ENCODE results near the gene MAPT.

Gene MAPT

DNA sequence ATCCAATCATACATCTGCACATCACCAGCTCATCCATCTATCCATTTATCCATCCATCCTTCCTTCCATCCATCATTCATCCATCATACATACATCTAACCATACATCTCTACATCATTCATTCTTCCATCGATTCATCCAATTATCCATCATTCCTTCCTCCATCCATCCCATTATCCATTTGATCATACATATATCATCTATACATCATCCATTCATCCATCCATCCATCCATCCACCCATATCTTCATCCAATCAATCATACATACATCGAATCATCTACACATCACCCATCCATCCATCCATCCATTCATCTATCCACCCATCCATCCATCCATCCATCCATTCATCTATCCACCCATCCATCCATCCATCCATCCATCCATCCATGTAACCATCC is 75.4 kb downstream of the MAPT start:
- DNase-seq (ENCODE audit: low read depth in 2 of 2, low spot score in 1 of 2), result no peak

GRCh38 chr17:45970659-45971058 is 76.3 kb downstream of the MAPT start:
- no peak for DNase-seq (ENCODE audit: low read depth in 2 of 2, low spot score in 1 of 2)

DNA sequence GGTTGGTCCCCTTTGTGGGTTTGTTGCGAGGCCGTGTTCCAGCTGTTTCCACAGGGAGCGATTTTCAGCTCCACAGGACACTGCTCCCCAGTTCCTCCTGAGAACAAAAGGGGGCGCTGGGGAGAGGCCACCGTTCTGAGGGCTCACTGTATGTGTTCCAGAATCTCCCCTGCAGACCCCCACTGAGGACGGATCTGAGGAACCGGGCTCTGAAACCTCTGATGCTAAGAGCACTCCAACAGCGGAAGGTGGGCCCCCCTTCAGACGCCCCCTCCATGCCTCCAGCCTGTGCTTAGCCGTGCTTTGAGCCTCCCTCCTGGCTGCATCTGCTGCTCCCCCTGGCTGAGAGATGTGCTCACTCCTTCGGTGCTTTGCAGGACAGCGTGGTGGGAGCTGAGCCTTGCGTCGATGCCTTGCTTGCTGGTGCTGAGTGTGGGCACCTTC is 77.4 kb downstream of the MAPT start:
- no peak for DNase-seq (ENCODE audit: low read depth in 2 of 2, low spot score in 1 of 2)

DNA sequence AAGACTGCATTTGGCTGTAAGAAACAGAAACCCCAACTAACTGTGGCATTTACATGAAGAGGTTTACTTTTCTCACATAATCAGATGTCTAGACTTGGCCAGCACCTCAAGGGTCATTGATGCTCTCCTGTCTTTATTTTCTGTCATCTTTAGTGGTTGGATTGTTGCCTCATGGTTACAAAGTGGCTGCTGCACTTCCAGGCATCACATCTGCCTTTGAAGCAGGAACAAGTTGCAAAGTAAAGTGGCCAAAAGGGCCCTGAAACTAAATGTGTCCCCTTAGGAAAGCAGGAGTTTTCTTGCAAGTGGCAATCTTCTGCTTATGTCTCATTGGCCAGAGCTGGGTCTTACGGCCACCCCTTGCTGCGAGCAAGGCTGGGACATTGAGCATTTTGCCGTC is 78.2 kb downstream of the MAPT start:
- DNase-seq (ENCODE audit: low read depth in 2 of 2, low spot score in 1 of 2), result no peak

GRCh38 chr17:45973099-45973780 is 78.9 kb downstream of the MAPT start:
- DNase-seq (ENCODE audit: low read depth in 2 of 2, low spot score in 1 of 2), result no peak

DNA sequence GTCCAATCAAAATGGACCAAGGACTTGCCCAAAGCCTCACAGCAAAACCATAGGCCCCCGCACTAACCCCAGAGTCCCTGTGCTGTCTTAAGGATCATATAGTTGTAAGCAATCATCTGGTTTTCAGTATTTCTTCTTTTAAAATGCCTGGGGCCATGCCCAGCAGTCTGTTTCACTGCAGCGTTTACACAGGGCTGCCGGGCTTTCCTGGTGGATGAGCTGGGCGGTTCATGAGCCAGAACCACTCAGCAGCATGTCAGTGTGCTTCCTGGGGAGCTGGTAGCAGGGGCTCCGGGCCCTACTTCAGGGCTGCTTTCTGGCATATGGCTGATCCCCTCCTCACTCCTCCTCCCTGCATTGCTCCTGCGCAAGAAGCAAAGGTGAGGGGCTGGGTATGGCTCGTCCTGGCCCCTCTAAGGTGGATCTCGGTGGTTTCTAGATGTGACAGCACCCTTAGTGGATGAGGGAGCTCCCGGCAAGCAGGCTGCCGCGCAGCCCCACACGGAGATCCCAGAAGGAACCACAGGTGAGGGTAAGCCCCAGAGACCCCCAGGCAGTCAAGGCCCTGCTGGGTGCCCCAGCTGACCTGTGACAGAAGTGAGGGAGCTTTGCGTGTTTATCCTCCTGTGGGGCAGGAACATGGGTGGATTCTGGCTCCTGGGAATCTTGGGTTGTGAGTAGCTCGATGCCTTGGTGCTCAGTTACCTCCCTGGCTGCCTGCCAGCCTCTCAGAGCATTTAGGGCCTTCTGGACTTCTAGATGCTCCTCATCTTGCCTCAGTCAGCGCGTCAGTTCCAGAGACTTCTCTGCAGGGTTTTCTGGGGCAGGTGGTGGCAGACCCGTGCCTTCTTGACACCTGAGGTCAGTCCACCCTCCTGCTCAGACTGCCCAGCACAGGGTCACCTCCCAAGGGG is 79.8 kb downstream of the MAPT start:
- DNase-seq (ENCODE audit: low read depth in 2 of 2, low spot score in 1 of 2), result no peak

DNA sequence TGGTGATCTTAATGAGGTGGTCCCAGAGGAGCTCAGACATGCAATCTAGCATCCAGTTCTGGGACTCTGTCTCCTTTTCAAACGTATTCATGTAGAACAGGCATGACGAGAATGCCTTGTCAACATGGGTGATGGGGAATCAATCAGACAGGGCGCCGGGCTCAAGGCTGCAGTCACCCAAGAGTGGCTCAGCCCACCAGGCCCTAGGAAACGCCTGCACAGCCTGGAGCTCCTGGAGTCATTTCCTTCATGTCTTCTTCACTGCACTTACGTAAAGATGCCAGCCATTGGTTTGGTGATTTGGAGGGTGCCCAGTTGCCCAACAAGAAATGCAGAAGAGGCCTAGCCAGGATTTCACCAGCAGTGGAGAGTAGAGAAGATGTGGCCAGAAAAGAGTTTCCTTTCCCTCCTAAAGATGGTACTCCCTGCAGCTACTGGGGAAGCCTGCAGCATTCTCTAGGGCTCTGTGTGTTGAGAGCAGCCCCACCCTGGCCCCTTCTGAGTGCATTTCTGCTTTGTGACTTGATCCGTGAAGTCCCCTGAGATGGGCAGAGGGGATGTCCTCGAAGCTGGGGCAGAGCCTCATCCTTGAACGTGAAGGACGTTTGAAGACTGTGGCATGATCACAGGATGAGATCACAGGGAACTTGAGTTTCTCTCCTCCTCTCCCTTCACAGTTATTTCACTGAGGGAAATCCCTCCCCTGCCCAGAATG is 80.7 kb downstream of the MAPT start:
- DNase-seq (ENCODE audit: low read depth in 2 of 2, low spot score in 1 of 2), result no peak

- DNase-seq (ENCODE audit: low read depth in 2 of 2, low spot score in 1 of 2), result no peak
Observed at GRCh38 chr17:45975640-45976295, 81.4 kb downstream of the MAPT start.

DNA sequence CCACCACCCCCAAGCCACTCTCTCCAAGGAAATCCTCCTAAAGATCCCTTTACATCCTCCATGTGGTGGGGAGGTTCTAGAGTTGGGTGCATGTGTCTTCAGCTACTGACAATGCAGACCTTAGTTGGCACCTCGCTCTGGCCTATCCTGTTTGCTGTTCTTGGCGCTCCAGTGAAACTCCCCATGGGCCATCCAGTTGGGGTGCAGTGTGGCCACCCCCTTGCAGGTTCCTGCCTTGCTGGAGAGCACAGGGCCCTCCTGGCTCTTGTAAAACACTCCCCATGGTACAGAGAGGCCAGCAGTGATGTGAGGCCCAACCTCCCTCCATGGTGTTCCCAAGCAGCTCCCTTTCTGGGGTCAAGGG is 82.0 kb downstream of the MAPT start:
- DNase-seq (ENCODE audit: low read depth in 2 of 2, low spot score in 1 of 2), result no peak

GRCh38 chr17:45976755-45977505 is 82.6 kb downstream of the MAPT start:
- no peak for DNase-seq (ENCODE audit: low read depth in 2 of 2, low spot score in 1 of 2)

- DNase-seq (ENCODE audit: low read depth in 2 of 2, low spot score in 1 of 2), result no peak
Observed at GRCh38 chr17:45977506-45977824, 83.1 kb downstream of the MAPT start.

DNA sequence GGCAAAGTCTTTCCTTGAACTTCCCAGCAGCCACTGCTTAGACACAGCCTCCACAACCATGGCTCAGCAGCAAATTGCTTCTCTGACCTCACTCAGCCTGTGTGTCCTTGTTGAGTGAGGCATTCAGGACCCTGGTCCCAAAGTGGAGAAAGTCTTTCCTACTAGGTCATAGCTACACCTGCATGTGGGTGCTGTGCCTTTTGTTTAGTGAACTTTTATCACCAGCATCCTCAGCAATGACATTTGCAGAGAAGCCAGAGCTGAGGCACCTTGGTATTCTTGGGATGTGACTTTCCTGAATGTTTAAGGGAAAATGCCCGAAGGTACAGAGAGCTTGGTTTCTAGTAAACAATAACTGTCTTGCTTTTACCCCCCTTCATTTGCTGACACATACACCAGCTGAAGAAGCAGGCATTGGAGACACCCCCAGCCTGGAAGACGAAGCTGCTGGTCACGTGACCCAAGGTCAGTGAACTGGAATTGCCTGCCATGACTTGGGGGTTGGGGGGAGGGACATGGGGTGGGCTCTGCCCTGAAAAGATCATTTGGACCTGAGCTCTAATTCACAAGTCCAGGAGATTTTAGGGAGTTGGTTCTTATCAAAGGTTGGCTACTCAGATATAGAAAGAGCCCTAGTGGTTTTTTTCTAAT is 83.7 kb downstream of the MAPT start:
- no peak for DNase-seq (ENCODE audit: low read depth in 2 of 2, low spot score in 1 of 2)

DNA sequence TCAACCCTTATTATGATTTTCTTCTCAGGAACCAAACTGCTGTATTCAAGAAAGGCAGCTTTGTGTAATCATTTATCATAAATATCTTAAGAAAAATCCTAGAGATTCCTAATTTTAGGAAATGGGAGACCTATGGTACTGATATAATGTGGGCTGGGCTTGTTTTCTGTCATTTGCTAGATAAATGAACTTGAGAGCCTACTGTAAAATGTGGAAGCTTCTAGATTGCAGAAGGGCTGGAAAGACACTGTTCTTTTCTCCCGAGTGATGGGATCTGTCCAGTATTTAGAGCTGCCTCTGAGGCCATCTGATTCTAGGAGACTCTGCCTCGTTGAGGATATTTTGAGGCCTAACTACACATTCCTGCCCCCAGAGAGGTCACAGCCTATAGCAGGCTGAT is 84.8 kb downstream of the MAPT start:
- DNase-seq (ENCODE audit: low read depth in 2 of 2, low spot score in 1 of 2), result no peak

DNA sequence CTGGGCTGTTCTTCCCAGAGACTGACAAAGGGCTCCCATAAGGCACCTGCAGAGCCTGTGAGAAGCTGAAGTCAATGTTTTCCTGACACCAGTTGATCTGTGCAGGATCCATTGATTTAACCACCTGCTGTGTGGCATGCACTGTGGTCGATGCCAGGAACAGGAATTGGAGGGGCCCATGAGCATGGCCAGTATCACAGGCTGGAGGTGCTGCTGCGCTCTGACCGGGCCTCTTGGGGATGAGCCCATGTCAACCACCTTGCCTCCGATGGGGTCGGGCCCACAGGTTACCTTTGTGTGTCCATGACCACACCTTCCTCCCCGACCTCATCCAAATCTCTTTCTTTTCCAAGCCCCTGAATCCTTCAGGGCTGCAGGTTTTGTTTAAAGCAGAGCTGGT is 86.5 kb downstream of the MAPT start:
- DNase-seq (ENCODE audit: low read depth in 2 of 2, low spot score in 1 of 2), result no peak

DNA sequence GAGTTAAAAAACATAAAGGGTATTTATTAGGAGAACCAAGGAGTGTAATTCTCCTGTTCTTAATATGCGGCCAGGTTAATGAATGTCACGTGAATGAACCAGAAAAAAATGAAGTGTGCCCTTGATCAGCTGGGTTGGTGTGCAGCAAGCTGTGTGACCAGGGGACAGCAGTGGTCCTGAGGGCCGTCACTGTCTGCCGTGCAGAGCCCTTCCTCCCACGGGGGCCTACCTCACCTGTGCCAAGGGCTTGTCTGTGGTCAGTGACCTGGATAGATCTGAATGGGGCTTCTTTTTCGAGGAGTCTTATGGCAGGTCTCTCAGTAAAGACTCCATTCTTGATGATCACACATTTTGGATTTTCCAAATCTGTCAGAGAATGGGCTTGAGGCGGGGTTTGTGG is 87.0 kb downstream of the MAPT start:
- DNase-seq (ENCODE audit: low read depth in 2 of 2, low spot score in 1 of 2), result no peak

DNA sequence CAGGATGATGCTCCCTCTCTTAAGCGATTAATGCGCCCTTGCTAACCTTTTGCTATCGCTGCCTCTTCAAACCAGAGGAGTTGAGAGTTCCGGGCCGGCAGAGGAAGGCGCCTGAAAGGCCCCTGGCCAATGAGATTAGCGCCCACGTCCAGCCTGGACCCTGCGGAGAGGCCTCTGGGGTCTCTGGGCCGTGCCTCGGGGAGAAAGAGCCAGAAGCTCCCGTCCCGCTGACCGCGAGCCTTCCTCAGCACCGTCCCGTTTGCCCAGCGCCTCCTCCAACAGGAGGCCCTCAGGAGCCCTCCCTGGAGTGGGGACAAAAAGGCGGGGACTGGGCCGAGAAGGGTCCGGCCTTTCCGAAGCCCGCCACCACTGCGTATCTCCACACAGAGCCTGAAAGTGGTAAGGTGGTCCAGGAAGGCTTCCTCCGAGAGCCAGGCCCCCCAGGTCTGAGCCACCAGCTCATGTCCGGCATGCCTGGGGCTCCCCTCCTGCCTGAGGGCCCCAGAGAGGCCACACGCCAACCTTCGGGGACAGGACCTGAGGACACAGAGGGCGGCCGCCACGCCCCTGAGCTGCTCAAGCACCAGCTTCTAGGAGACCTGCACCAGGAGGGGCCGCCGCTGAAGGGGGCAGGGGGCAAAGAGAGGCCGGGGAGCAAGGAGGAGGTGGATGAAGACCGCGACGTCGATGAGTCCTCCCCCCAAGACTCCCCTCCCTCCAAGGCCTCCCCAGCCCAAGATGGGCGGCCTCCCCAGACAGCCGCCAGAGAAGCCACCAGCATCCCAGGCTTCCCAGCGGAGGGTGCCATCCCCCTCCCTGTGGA is 88.6 kb downstream of the MAPT start:
- no peak for DNase-seq (ENCODE audit: low read depth in 2 of 2, low spot score in 1 of 2)

GRCh38 chr17:45983614-45984310 is 89.4 kb downstream of the MAPT start:
- no peak for DNase-seq (ENCODE audit: low read depth in 2 of 2, low spot score in 1 of 2)

- DNase-seq (ENCODE audit: low read depth in 2 of 2, low spot score in 1 of 2), result no peak
Observed at GRCh38 chr17:45984368-45984767, 90.0 kb downstream of the MAPT start.

DNA sequence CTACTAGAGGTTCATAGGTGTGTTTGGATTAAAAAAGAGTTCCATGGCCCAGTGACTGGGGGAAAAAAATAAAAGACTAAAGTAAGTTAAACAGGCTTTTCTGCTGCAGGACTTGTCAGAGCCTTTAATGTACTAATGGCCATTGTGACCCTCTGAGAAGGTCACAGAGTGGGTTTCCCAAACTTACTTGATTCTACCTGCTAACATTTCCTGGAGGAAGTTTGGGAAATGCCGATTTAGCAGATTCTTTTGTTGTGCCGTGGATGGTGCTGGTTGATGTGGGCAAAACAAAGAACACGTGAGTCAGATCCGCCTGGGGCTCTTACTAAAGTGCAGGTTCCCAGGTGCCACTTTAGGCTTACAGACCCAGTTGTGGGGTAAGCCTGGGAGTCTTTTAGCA is 91.1 kb downstream of the MAPT start:
- DNase-seq (ENCODE audit: low read depth in 2 of 2, low spot score in 1 of 2), result no peak
